22Rv1 (cell line): Measurements from ENCODE around the gene CETP.

Experiments
- CTCF ChIP-seq: fragments of 450-650 bp; IDR thresholded peaks from 2 replicates; pipeline ENCODE4 v1.5.1; 2017; ENCODE audit warnings: mild to moderate bottlenecking
- ZFX ChIP-seq: fragments of 450-650 bp; IDR thresholded peaks from 2 replicates; pipeline ENCODE4 v1.6.1; 2017; ENCODE audit warnings: antibody characterized with exemption, borderline replicate concordance

GRCh38 chr16:56950881-56951771 lies 10.6 kb upstream of the CETP start:
- TF ChIP-seq CTCF (peak; percentile 62), ZFX (no peak)
